Testis (tissue), 3 donors: ENCODE data around the gene MAPK1. TPM values are rescaled to one million over a fixed set of nuclear protein-coding genes. Genes with fewer than 3 reads are reported as not detected.
"Not testable (repeated sequence)": the region's sequence is repeated elsewhere in the genome, so short reads cannot be mapped to it uniquely, and the experiment has no call there.

ENCODE experiments used
- DNase-seq: peaks from one replicate; pipeline ENCODE4 v3.0.0-alpha.2; 2019
- H3K27ac ChIP-seq, 2 donors: fragments of 200-600 bp; sonication (generic); one replicate each; pipeline ENCODE4 v1.5.1; 2019
- H3K27me3 ChIP-seq: fragments of 200-600 bp; sonication (generic); one replicate; pipeline ENCODE4 v1.5.1; 2019
- H3K36me3 ChIP-seq: fragments of 200-600 bp; sonication (generic); one replicate; pipeline ENCODE4 v1.5.1; 2017; ENCODE audit warnings: low read depth; ENCODE audit errors: missing control alignments
- H3K4me1 ChIP-seq: fragments of 200-600 bp; sonication (generic); one replicate; pipeline ENCODE4 v1.5.1; 2019
- H3K4me3 ChIP-seq, 2 donors: fragments of 200-600 bp; sonication (generic); one replicate each; pipeline ENCODE4 v1.5.1; 2017 to 2019
- H3K9me3 ChIP-seq: fragments of 200-600 bp; sonication (generic); one replicate; pipeline ENCODE4 v1.5.1; 2017
- POLR2A ChIP-seq: fragments of 450-650 bp; IDR thresholded peaks from one replicate; pipeline ENCODE4 v1.6.1; 2017; ENCODE audit warnings: antibody characterized with exemption, mild to moderate bottlenecking, moderate library complexity
- WGBS, 2 donors: methylation state at CpG; one replicate each; pipeline ENCODE4 v1.1.5; 2018; 5-methylcytosine and 5-hydroxymethylcytosine counted together
- intact Hi-C: fragments of 100-400 bp; cut with DNase I; formaldehyde crosslinking; loops from one replicate; pipeline ENCODE4 v1.15.1; 2023; ENCODE audit warnings: low total_unique reads
- polyA plus RNA-seq: library from polyadenylated mRNA; stranded (reverse); fragments of 350-450 nt; fragmentation: Illumina TruSeq; extraction: RNeasy Lipid Tissue Mini Kit (QIAGEN cat#74804); gene quantifications from one replicate; pipeline ENCODE4 v1.2.3, GENCODE V29; 2014; ENCODE audit warnings: low read depth, low replicate concordance; ENCODE audit not compliant: insufficient read depth
- total RNA-seq, 2 donors: library from RNA; depleted of rRNA; stranded (reverse); fragments of >200 nt; gene quantifications; one replicate each; pipeline ENCODE4 v1.2.3, GENCODE V29; 2016
- TF ChIP-seq, protein P1 (sequence below), 3 experiments: fragments of 450-650 bp in 2 of 3; fragments of 200-600 bp in 1 of 3; sonication (generic) in 1 of 3; IDR thresholded peaks; one replicate each; pipeline ENCODE4 v1.5.1; 2016 to 2019; ENCODE audit warnings: antibody characterized with exemption in 3 of 3, mild to moderate bottlenecking in 2 of 3, moderate library complexity in 1 of 3

The MAPK1 gene
- total and polyA plus RNA-seq, 3 donors from 2014 or later: 90.2 to 143 (median 121) TPM

- no peaks in the 10 kb centered on the region for H3K36me3 ChIP-seq
- H3K4me1 ChIP-seq: no peaks in the 10 kb centered on the region
- no peak overlapping the region for H3K4me3 ChIP-seq
- no peak for DNase-seq
- H3K27me3 ChIP-seq: no peaks in the 10 kb centered on the region
- WGBS, 2 donors: 83 to 84% methylated on average over 4 of the region's 4 CpGs
- no peaks in the 10 kb centered on the region for H3K9me3 ChIP-seq
- intact Hi-C loops: loop anchor here (5.0 kb wide), 1 partner anchor 228 kb away; no protein-coding TSS in a partner anchor
- no peak overlapping the region for H3K27ac ChIP-seq
- no peak for TF ChIP-seq POLR2A
- TF ChIP-seq, protein P1, sequence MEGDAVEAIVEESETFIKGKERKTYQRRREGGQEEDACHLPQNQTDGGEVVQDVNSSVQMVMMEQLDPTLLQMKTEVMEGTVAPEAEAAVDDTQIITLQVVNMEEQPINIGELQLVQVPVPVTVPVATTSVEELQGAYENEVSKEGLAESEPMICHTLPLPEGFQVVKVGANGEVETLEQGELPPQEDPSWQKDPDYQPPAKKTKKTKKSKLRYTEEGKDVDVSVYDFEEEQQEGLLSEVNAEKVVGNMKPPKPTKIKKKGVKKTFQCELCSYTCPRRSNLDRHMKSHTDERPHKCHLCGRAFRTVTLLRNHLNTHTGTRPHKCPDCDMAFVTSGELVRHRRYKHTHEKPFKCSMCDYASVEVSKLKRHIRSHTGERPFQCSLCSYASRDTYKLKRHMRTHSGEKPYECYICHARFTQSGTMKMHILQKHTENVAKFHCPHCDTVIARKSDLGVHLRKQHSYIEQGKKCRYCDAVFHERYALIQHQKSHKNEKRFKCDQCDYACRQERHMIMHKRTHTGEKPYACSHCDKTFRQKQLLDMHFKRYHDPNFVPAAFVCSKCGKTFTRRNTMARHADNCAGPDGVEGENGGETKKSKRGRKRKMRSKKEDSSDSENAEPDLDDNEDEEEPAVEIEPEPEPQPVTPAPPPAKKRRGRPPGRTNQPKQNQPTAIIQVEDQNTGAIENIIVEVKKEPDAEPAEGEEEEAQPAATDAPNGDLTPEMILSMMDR (IDR thresholded peaks at IDR 0.05): no peak
Observed at GRCh38 chr22:21719024-21719423, 148.4 kb downstream of the MAPK1 start.

GRCh38 chr22:21718499-21718898, 148.9 kb downstream of the MAPK1 start:
- intact Hi-C loops: loop anchor here (5.0 kb wide), 1 partner anchor 229 kb away; no protein-coding TSS in a partner anchor
- H3K9me3 ChIP-seq: no peaks in the 10 kb centered on the region
- TF ChIP-seq, protein P1 (IDR thresholded peaks at IDR 0.05): no peak
- no peaks in the 10 kb centered on the region for H3K36me3 ChIP-seq
- no peak overlapping the region for H3K4me3 ChIP-seq
- 82 to 86% methylated on average over 4 of the region's 4 CpGs for WGBS, 2 donors
- DNase-seq: no peak
- H3K27ac ChIP-seq: no peak overlapping the region
- H3K27me3 ChIP-seq: no peaks in the 10 kb centered on the region
- no peaks in the 10 kb centered on the region for H3K4me1 ChIP-seq

DNA sequence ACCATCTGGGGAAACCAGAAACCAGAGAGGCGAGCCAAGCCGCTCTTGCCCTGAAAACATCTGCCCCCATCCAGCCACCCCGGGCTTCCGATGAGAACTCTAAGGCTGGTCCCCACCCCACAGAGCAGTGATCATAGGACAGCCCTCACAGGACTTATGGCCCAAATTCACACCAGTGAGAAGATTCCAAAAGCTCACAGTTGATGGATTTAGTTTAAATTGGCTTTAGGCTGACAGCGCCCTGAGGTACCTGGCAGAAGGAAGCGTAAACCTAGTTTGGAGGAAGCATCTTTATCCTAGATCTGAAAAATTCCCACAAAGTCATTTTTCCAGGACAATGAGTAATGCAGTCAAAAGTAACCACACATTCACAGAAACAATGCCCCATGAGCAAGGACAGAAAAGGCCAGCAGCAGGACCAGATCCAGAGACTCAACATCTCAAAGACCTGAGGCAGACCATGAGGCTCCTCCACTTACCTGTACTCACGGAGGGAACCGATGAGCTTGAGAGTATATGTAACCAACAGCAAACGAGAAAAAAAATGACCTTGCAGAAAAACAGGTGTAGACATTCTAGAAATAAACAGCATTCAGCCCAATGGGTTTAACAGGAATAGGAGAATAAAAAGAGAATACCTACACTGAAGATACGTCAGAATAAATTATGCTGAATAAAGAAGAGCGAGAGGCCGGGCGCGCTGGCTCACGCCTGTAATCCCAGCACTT, 150.9 kb downstream of the MAPK1 start:
- H3K27me3 ChIP-seq, H3K9me3 ChIP-seq, H3K4me1 ChIP-seq, H3K36me3 ChIP-seq, DNase-seq, H3K27ac ChIP-seq, H3K4me3 ChIP-seq: not testable (repeated sequence)
- 92% methylated on average over 15 of the region's 15 CpGs for WGBS, 2 donors
- intact Hi-C loops: loop anchor here (5.0 kb wide), 1 partner anchor 231 kb away; no protein-coding TSS in a partner anchor

DNA sequence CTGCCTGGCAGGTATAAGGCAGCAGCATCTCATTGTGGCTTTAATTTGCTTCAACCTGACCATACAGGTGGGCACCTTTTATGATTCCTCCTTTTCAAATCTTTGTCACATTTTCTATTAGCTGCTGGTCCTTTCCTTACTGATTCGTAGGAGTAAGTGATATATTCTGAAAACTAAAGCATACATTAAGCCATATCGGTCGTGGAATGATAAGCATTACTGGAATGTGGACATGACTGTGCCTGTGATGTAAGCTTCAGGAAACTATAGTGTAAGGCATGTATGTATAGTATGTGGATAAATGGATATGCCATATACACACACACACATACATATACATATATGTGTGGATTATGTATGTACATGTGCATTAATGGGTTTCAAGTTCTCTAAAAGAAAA, 152.7 kb downstream of the MAPK1 start:
- H3K4me3 ChIP-seq: no peak overlapping the region
- H3K9me3 ChIP-seq: no peaks in the 10 kb centered on the region
- no peak for DNase-seq
- no peaks in the 10 kb centered on the region for H3K27me3 ChIP-seq
- 80 to 88% methylated on average over 3 of the region's 3 CpGs for WGBS, 2 donors
- H3K4me1 ChIP-seq: peaks cover 4% of the 10 kb centered on the region
- H3K27ac ChIP-seq: no peak overlapping the region
- intact Hi-C loops: loop anchor here (5.0 kb wide), 1 partner anchor 233 kb away; no protein-coding TSS in a partner anchor
- no peaks in the 10 kb centered on the region for H3K36me3 ChIP-seq
- no peak for TF ChIP-seq POLR2A
- TF ChIP-seq, protein P1 (IDR thresholded peaks at IDR 0.05): no peak

- 85 to 90% methylated on average over 17 to 32 of the region's 32 CpGs for WGBS, 2 donors
- H3K9me3 ChIP-seq: no peaks in the 10 kb centered on the region
- TF ChIP-seq POLR2A: no peak
- TF ChIP-seq, protein P1 (IDR thresholded peaks at IDR 0.05): no peak
- no peaks in the 10 kb centered on the region for H3K27me3 ChIP-seq
- no peak for DNase-seq
- no peaks in the 10 kb centered on the region for H3K36me3 ChIP-seq
- H3K4me3 ChIP-seq: no peak overlapping the region
- peaks cover 4% of the 10 kb centered on the region for H3K4me1 ChIP-seq
- H3K27ac ChIP-seq: no peak overlapping the region
- intact Hi-C loops: no loop called here
Observed at GRCh38 chr22:21714059-21714770, 153.2 kb downstream of the MAPK1 start.
